SK-N-SH (cell line): ENCODE measurements around the gene MTURN. TPM values are rescaled to one million over a fixed set of nuclear protein-coding genes. Genes with fewer than 3 reads are reported as not detected.

Experiments used
- CTCF ChIA-PET: fragments of 300-600, 350-600 bp; formaldehyde crosslinking; extraction: SDS; loops from one replicate; lab custom pipeline; 2021; lab: Yijun Ruan, JAX
- POLR2A ChIA-PET: fragments of 350-600 bp; sonication (Branson Sonifier 250); formaldehyde crosslinking; extraction: SDS; loops from one replicate; lab custom pipeline; 2020; ENCODE audit warnings: antibody characterized with exemption, inconsistent platforms; lab: Yijun Ruan, JAX
- DNase-seq: peaks from one replicate; pipeline ENCODE4 v3.0.0; 2012
- H2AFZ ChIP-seq: fragments of 200-600 bp; sonication (generic); 2 replicates; pipeline ENCODE4 v1.8.1; 2016; ENCODE audit warnings: antibody characterized with exemption, mild to moderate bottlenecking, low read depth
- H3F3A ChIP-seq: fragments of 200-600 bp; sonication (generic); replicated peaks from 2 replicates; pipeline ENCODE3; 2016; ENCODE audit warnings: antibody characterized with exemption, mild to moderate bottlenecking; ENCODE audit not compliant: insufficient read depth
- H3K27ac ChIP-seq, 2 experiments: fragments of 200-500 bp in 1 of 2; fragments of 200-600 bp in 1 of 2; sonication (Bioruptor generic) in 1 of 2; sonication (generic), shearing (Covaris generic) in 1 of 2; 2 replicates each; pipeline versions ENCODE4 v1.5.1 to v1.6.1; 2014 to 2016; ENCODE audit warnings: low read depth in 2 of 2, inconsistent platforms in 1 of 2, low read length in 1 of 2, mild to moderate bottlenecking in 1 of 2, mixed read lengths in 1 of 2
- H3K27me3 ChIP-seq: fragments of 200-600 bp; sonication (generic), shearing (Covaris generic); 2 replicates; pipeline ENCODE4 v1.6.1; 2016; ENCODE audit warnings: mixed run types; ENCODE audit not compliant: insufficient read depth
- H3K36me3 ChIP-seq, 2 experiments: fragments of 200-500 bp in 1 of 2; fragments of 200-600 bp in 1 of 2; sonication (Bioruptor generic) in 1 of 2; sonication (generic) in 1 of 2; replicated peaks in 1 of 2; 2 replicates each; pipeline versions ENCODE3 to v1.5.1; 2014 to 2016; ENCODE audit warnings: low read length in 1 of 2, mild to moderate bottlenecking in 1 of 2; ENCODE audit not compliant: insufficient read depth in 2 of 2, control insufficient read depth in 1 of 2
- H3K4me1 ChIP-seq, 2 experiments: fragments of 200-500 bp in 1 of 2; fragments of 200-600 bp in 1 of 2; sonication (Bioruptor generic) in 1 of 2; sonication (generic), shearing (Covaris generic) in 1 of 2; 2 replicates each; pipeline versions ENCODE4 v1.5.1 to v1.6.1; 2014 to 2016; ENCODE audit warnings: low read depth in 1 of 2, low read length in 1 of 2, mixed run types in 1 of 2; ENCODE audit not compliant: insufficient read depth in 2 of 2, control insufficient read depth in 1 of 2
- H3K4me2 ChIP-seq: fragments of 200-600 bp; sonication (generic), shearing (Covaris generic); 2 replicates; pipeline ENCODE4 v1.6.1; 2017; ENCODE audit warnings: mixed run types
- H3K4me3 ChIP-seq, 2 experiments: fragments of 200-500 bp in 1 of 2; fragments of 200-600 bp in 1 of 2; sonication (Bioruptor generic) in 1 of 2; sonication (generic), shearing (Covaris generic) in 1 of 2; 2 replicates each; pipeline versions ENCODE4 v1.5.1 to v1.8.1; 2014 to 2016; ENCODE audit warnings: low read depth in 2 of 2, inconsistent platforms in 1 of 2, low read length in 1 of 2, mild to moderate bottlenecking in 1 of 2, mixed read lengths in 1 of 2, moderate library complexity in 1 of 2
- H3K79me2 ChIP-seq: fragments of 200-600 bp; sonication (generic); 2 replicates; pipeline ENCODE4 v1.8.1; 2017; ENCODE audit warnings: mild to moderate bottlenecking; ENCODE audit not compliant: insufficient read depth
- H3K9ac ChIP-seq: fragments of 200-600 bp; sonication (generic); 2 replicates; pipeline ENCODE4 v1.6.1; 2017; ENCODE audit warnings: mixed run types
- H3K9me2 ChIP-seq: fragments of 200-600 bp; sonication (generic); 2 replicates; pipeline ENCODE4 v1.6.1; 2017; ENCODE audit warnings: mixed run types
- H3K9me3 ChIP-seq: fragments of 200-600 bp; sonication (generic); 2 replicates; pipeline ENCODE4 v1.6.1; 2017; ENCODE audit warnings: mixed run types, mild to moderate bottlenecking, moderate library complexity
- H4K20me1 ChIP-seq: fragments of 200-600 bp; sonication (generic); 2 replicates; pipeline ENCODE4 v1.6.1; 2017; ENCODE audit warnings: mild to moderate bottlenecking, mixed run types; ENCODE audit not compliant: insufficient read depth
- CHD2 ChIP-seq: fragments of 150-350 bp; IDR thresholded peaks from 2 replicates; pipeline ENCODE4 v1.6.1; 2018; ENCODE audit warnings: low read length; ENCODE audit not compliant: partially characterized antibody
- ELF1 ChIP-seq: IDR thresholded peaks from 2 replicates; pipeline ENCODE4 v1.4.0; 2012
- EP300 ChIP-seq, 2 experiments: IDR thresholded peaks; 2 replicates each; pipeline versions ENCODE4 v1.4.0 to v1.6.1; 2012; ENCODE audit warnings: borderline replicate concordance in 1 of 2, low read depth in 1 of 2, low read length in 1 of 2
- FOXM1 ChIP-seq: IDR thresholded peaks from 2 replicates; pipeline ENCODE4 v1.4.0; 2012; ENCODE audit warnings: low read depth, mild to moderate bottlenecking
- JUND ChIP-seq: IDR thresholded peaks from 2 replicates; pipeline ENCODE4 v1.4.0; 2012
- MEF2A ChIP-seq: IDR thresholded peaks from 2 replicates; pipeline ENCODE4 v1.4.0; 2012; ENCODE audit warnings: low read depth, borderline replicate concordance
- MXI1 ChIP-seq: IDR thresholded peaks from 2 replicates; pipeline ENCODE4 v1.6.1; 2012; ENCODE audit warnings: mild to moderate bottlenecking, low read depth, low read length, improper control_type of control experiment
- NRF1 ChIP-seq: IDR thresholded peaks from 2 replicates; pipeline ENCODE4 v1.6.1; 2012; ENCODE audit warnings: low read depth, mild to moderate bottlenecking, low read length
- RFX5 ChIP-seq: IDR thresholded peaks from 2 replicates; pipeline ENCODE4 v1.6.1; 2012; ENCODE audit warnings: mild to moderate bottlenecking, improper control_type of control experiment, low read length
- RXRA ChIP-seq: IDR thresholded peaks from 2 replicates; pipeline ENCODE4 v1.4.0; 2012; ENCODE audit warnings: low read depth, mild to moderate bottlenecking, borderline replicate concordance
- SMC3 ChIP-seq: IDR thresholded peaks from 2 replicates; pipeline ENCODE4 v1.6.1; 2012; ENCODE audit warnings: low read depth, low read length, improper control_type of control experiment
- TAF1 ChIP-seq: IDR thresholded peaks from 2 replicates; pipeline ENCODE4 v1.6.1; 2012; ENCODE audit warnings: low read depth, mild to moderate bottlenecking, low read length, moderate library complexity, borderline replicate concordance
- TCF12 ChIP-seq: IDR thresholded peaks from 2 replicates; pipeline ENCODE4 v1.4.0; 2012
- TEAD4 ChIP-seq: IDR thresholded peaks from 2 replicates; pipeline ENCODE4 v1.4.0; 2012; ENCODE audit warnings: mild to moderate bottlenecking, borderline replicate concordance; ENCODE audit not compliant: insufficient read depth
- YY1 ChIP-seq: IDR thresholded peaks from 2 replicates; pipeline ENCODE4 v1.4.0; 2012; ENCODE audit warnings: low read depth, mild to moderate bottlenecking
- polyA plus RNA-seq, 3 experiments: library from polyadenylated mRNA; depleted of rRNA; stranded (reverse); fragments of >200 nt; gene quantifications; 2 replicates each; pipeline ENCODE4 v1.2.3, GENCODE V29; 2012
- TF ChIP-seq, protein P1 (sequence below): fragments of 150-350 bp; IDR thresholded peaks from 2 replicates; pipeline ENCODE4 v1.6.1; 2016; ENCODE audit warnings: mild to moderate bottlenecking, low read depth, low read length
- TF ChIP-seq, protein P2 (sequence below): fragments of 200-600 bp; sonication (generic); IDR thresholded peaks from 2 replicates; pipeline ENCODE4 v1.6.1; 2017; ENCODE audit warnings: antibody characterized with exemption, mild to moderate bottlenecking, moderate library complexity
- TF ChIP-seq, protein P3 (sequence below): IDR thresholded peaks from 2 replicates; pipeline ENCODE4 v1.4.0; 2012; ENCODE audit warnings: low read depth, borderline replicate concordance
- TF ChIP-seq, protein P4 (sequence below): fragments of 150-350 bp; IDR thresholded peaks from 2 replicates; pipeline ENCODE4 v1.6.1; 2017; ENCODE audit warnings: antibody characterized with exemption, low read length, low read depth, borderline replicate concordance

MTURN gene
- polyA plus RNA-seq, 1 of the 3 experiments (the other 2 are of a cell fraction) = 9.0 TPM

DNA sequence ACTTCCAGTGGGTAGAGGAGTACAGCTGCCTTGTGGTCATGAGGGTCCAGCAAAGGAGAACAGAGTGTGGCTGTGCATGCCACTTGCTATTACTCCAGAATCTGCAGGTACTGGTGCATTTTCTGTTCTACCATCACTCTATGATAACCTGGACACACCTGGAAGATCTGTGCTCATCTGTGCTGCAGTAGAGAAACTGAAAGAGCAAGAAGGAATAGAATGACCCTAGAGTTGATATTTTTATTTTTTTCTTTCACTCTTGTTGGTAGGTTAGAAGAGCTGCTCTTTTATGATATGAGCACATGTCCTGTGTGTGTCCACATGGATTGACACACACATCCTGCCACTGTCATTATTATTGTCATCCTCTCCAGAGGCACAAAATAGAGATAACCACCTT lies 48.3 kb upstream of the MTURN start:
- no peak for DNase-seq
- H3F3A ChIP-seq = peaks cover 18% of the 10 kb centered on the region
- no peak overlapping the region for H3K27ac ChIP-seq
- no peak overlapping the region for H3K4me3 ChIP-seq
- no peak overlapping the region for H2AFZ ChIP-seq
- H3K4me1 ChIP-seq = peaks cover 3 to 4% of the 10 kb centered on the region in 2 experiments; a peak in 3 of 4 replicates
- H3K9me2 ChIP-seq = no peaks in the 10 kb centered on the region
- peaks cover 0 to 42% of the 10 kb centered on the region in 2 experiments for H3K36me3 ChIP-seq
- CTCF ChIA-PET = interaction anchor here (1.3 to 6.7 kb wide), 4 partner anchors 12 to 451 kb away, joined by 3 to 47 read pairs (median 16); no protein-coding TSS in a partner anchor
- no peaks in the 10 kb centered on the region for H3K27me3 ChIP-seq
- H4K20me1 ChIP-seq = no peaks in the 10 kb centered on the region
- H3K9ac ChIP-seq = no peak overlapping the region
- POLR2A ChIA-PET = no interaction called here
- H3K9me3 ChIP-seq = no peaks in the 10 kb centered on the region
- no peak for TF ChIP-seq TEAD4
- TF ChIP-seq, protein P1, sequence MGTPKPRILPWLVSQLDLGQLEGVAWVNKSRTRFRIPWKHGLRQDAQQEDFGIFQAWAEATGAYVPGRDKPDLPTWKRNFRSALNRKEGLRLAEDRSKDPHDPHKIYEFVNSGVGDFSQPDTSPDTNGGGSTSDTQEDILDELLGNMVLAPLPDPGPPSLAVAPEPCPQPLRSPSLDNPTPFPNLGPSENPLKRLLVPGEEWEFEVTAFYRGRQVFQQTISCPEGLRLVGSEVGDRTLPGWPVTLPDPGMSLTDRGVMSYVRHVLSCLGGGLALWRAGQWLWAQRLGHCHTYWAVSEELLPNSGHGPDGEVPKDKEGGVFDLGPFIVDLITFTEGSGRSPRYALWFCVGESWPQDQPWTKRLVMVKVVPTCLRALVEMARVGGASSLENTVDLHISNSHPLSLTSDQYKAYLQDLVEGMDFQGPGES = no peak
- TF ChIP-seq YY1 = no peak
- TF ChIP-seq TAF1 = no peak
- no peak for TF ChIP-seq JUND
- TF ChIP-seq, protein P2, sequence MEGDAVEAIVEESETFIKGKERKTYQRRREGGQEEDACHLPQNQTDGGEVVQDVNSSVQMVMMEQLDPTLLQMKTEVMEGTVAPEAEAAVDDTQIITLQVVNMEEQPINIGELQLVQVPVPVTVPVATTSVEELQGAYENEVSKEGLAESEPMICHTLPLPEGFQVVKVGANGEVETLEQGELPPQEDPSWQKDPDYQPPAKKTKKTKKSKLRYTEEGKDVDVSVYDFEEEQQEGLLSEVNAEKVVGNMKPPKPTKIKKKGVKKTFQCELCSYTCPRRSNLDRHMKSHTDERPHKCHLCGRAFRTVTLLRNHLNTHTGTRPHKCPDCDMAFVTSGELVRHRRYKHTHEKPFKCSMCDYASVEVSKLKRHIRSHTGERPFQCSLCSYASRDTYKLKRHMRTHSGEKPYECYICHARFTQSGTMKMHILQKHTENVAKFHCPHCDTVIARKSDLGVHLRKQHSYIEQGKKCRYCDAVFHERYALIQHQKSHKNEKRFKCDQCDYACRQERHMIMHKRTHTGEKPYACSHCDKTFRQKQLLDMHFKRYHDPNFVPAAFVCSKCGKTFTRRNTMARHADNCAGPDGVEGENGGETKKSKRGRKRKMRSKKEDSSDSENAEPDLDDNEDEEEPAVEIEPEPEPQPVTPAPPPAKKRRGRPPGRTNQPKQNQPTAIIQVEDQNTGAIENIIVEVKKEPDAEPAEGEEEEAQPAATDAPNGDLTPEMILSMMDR = no peak
- no peak for TF ChIP-seq SMC3
- TF ChIP-seq RXRA = no peak
- TF ChIP-seq ELF1 = no peak
- no peak for TF ChIP-seq MEF2A
- no peak for TF ChIP-seq FOXM1
- TF ChIP-seq RFX5 = no peak
- TF ChIP-seq, protein P3, sequence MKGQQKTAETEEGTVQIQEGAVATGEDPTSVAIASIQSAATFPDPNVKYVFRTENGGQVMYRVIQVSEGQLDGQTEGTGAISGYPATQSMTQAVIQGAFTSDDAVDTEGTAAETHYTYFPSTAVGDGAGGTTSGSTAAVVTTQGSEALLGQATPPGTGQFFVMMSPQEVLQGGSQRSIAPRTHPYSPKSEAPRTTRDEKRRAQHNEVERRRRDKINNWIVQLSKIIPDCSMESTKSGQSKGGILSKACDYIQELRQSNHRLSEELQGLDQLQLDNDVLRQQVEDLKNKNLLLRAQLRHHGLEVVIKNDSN = no peak
- TF ChIP-seq, protein P4, sequence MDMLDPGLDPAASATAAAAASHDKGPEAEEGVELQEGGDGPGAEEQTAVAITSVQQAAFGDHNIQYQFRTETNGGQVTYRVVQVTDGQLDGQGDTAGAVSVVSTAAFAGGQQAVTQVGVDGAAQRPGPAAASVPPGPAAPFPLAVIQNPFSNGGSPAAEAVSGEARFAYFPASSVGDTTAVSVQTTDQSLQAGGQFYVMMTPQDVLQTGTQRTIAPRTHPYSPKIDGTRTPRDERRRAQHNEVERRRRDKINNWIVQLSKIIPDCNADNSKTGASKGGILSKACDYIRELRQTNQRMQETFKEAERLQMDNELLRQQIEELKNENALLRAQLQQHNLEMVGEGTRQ = no peak
- no peak for TF ChIP-seq MXI1
- no peak for TF ChIP-seq CHD2
- TF ChIP-seq EP300 (IDR thresholded peaks at IDR 0.05; ENCODE audit: borderline replicate concordance in 1 of 2, low read depth in 1 of 2, low read length in 1 of 2) = no peak
- TF ChIP-seq TCF12 = no peak
- TF ChIP-seq NRF1 = no peak
- no peaks in the 10 kb centered on the region for H3K79me2 ChIP-seq
- H3K4me2 ChIP-seq = no peak overlapping the region
